Measurements from ENCODE around the gene OTUD5. TPM values are rescaled to one million over a fixed set of nuclear protein-coding genes. Genes with fewer than 3 reads are reported as not detected.

OTUD5 gene
- total RNA-seq, 1 experiment from 2014 or later, result 37.1 TPM

GRCh38 chrX:48918301-48918642, 39.1 kb downstream of the OTUD5 start:
- Histone ChIP-seq H3K27me3 (ENCODE audit: insufficient read depth, low read depth) (no peaks in the 10 kb centered on the region), H3K79me2 (ENCODE audit: low read depth) (no peaks in the 10 kb centered on the region), H3K9me3 (ENCODE audit: insufficient read depth, low read depth) (no peaks in the 10 kb centered on the region), H3K27ac (no peak overlapping the region), H4K20me1 (ENCODE audit: insufficient read depth) (no peaks in the 10 kb centered on the region), H3K4me1 (replicated peaks; ENCODE audit: insufficient read depth) (no peaks in the 10 kb centered on the region), H3F3A (ENCODE audit: insufficient read depth, low read depth) (no peaks in the 10 kb centered on the region), H3K9me2 (ENCODE audit: insufficient read depth) (no peaks in the 10 kb centered on the region), H3K4me3 (peak overlapping the region; percentile 58; the same call in 1 of the 2 replicates), H3K4me2 (peak overlapping the region; percentile 66), H3K36me3 (ENCODE audit: low read depth) (no peaks in the 10 kb centered on the region), H2AFZ (0 out of 2 replicates have a peak overlapping the region, but pooled peaks have one; percentile 52)
- intact Hi-C loops (cut with micrococcal nuclease; ENCODE audit: unreplicated experiment), result loop anchor here (5.0 kb wide), 1 partner anchor 139 kb away; the partner anchor contains the start of gene CCDC120
- no peak for TF ChIP-seq CTCF (conservative IDR thresholded peaks at IDR 0.05)
- no peak for TF ChIP-seq EZH2 (IDR thresholded peaks at IDR 0.05; ENCODE audit: low read depth)
- ChIA-PET CTCF (no interaction called here), POLR2A (ENCODE audit: unreplicated experiment) (no interaction called here)
- DNase-seq, result no peak
- no TSS peak for BruUV-seq (replicated peaks)

GRCh38 chrX:48917139-48918001, 40.0 kb downstream of the OTUD5 start:
- Histone ChIP-seq H3K27me3 (ENCODE audit: insufficient read depth, low read depth) (no peaks in the 10 kb centered on the region), H3K9me3 (ENCODE audit: insufficient read depth, low read depth) (no peaks in the 10 kb centered on the region), H4K20me1 (ENCODE audit: insufficient read depth) (no peaks in the 10 kb centered on the region), H3K4me3 (no peak overlapping the region), H3K4me2 (peak overlapping the region; percentile 38; the same call in 1 of the 2 replicates), H3K27ac (no peak overlapping the region), H2AFZ (no peak overlapping the region), H3K79me2 (ENCODE audit: low read depth) (no peaks in the 10 kb centered on the region), H3K36me3 (ENCODE audit: low read depth) (no peaks in the 10 kb centered on the region), H3F3A (ENCODE audit: insufficient read depth, low read depth) (no peaks in the 10 kb centered on the region), H3K4me1 (replicated peaks; ENCODE audit: insufficient read depth) (no peaks in the 10 kb centered on the region), H3K9me2 (ENCODE audit: insufficient read depth) (no peaks in the 10 kb centered on the region)
- ChIA-PET CTCF (no interaction called here), POLR2A (ENCODE audit: unreplicated experiment) (no interaction called here)
- TF ChIP-seq CTCF (conservative IDR thresholded peaks at IDR 0.05) (peak; percentile 80), EZH2 (IDR thresholded peaks at IDR 0.05; ENCODE audit: low read depth) (no peak)
- no TSS peak for BruUV-seq (replicated peaks)
- intact Hi-C loops (cut with micrococcal nuclease; ENCODE audit: unreplicated experiment), result loop anchor here (1.0 to 5.0 kb wide), 2 partner anchors 140 to 155 kb away; partner anchors contain the start of gene CCDC120
- peak; percentile 70 to 75 for DNase-seq

- intact Hi-C loops (cut with micrococcal nuclease; ENCODE audit: unreplicated experiment), result loop anchor here (5.0 kb wide), 1 partner anchor 142 kb away; the partner anchor contains the start of gene CCDC120
- POLR2A ChIA-PET (ENCODE audit: unreplicated experiment), result no interaction called here
- CTCF ChIA-PET, result interaction anchor here (0.6 kb wide), 1 partner anchor 209 kb away, joined by 4 read pairs; no protein-coding TSS in a partner anchor
Observed at GRCh38 chrX:48914593-48915493, 42.6 kb downstream of the OTUD5 start.

More at GRCh38 chrX:48914593-48915493, 42.6 kb downstream of the OTUD5 start:
- no peak for TF ChIP-seq CTCF (conservative IDR thresholded peaks at IDR 0.05)
- TF ChIP-seq EZH2 (IDR thresholded peaks at IDR 0.05; ENCODE audit: low read depth), result no peak
- Histone ChIP-seq H3F3A (ENCODE audit: insufficient read depth, low read depth) (no peaks in the 10 kb centered on the region), H3K27me3 (ENCODE audit: insufficient read depth, low read depth) (no peaks in the 10 kb centered on the region), H3K9me3 (ENCODE audit: insufficient read depth, low read depth) (no peaks in the 10 kb centered on the region), H3K27ac (no peak overlapping the region), H4K20me1 (ENCODE audit: insufficient read depth) (no peaks in the 10 kb centered on the region), H3K4me2 (no peak overlapping the region), H3K4me1 (replicated peaks; ENCODE audit: insufficient read depth) (no peaks in the 10 kb centered on the region), H2AFZ (no peak overlapping the region), H3K4me3 (no peak overlapping the region), H3K9me2 (ENCODE audit: insufficient read depth) (no peaks in the 10 kb centered on the region), H3K36me3 (ENCODE audit: low read depth) (no peaks in the 10 kb centered on the region), H3K79me2 (ENCODE audit: low read depth) (peaks cover 13% of the 10 kb centered on the region)
- BruUV-seq (replicated peaks), result no TSS peak
- DNase-seq, result no peak
